ENCODE data around the gene MAPK10. TPM values are rescaled to one million over a fixed set of nuclear protein-coding genes. Genes with fewer than 3 reads are reported as not detected.

The MAPK10 gene
- total and polyA plus RNA-seq, 4 experiments from 2014 or later = 0.48 to 0.49 TPM; not detected in 2

- CTCF ChIA-PET (ENCODE audit: partially characterized antibody) = no interaction called here
- H3K36me3 Mint-ChIP-seq = no peaks in the 10 kb centered on the region
- Histone ChIP-seq H3K4me3 (ENCODE audit: low read length in 2 of 2) (no peak overlapping the region), H3K9me3 (ENCODE audit: control insufficient read depth in 1 of 2, low read length in 2 of 2) (no peaks in the 10 kb centered on the region), H3K27ac (ENCODE audit: low read depth, low read length) (no peak overlapping the region), H3K36me3 (ENCODE audit: insufficient read depth, low read length) (no peaks in the 10 kb centered on the region), H3K4me1 (ENCODE audit: insufficient read depth, low read length) (no peaks in the 10 kb centered on the region), H3K27me3 (ENCODE audit: insufficient read depth, low read length) (no peaks in the 10 kb centered on the region)
- no peak overlapping the region for H3K4me3 Mint-ChIP-seq
- H3K27ac Mint-ChIP-seq = no peak overlapping the region
- intact Hi-C loops (cut with micrococcal nuclease) = no loop called here
- POLR2A ChIA-PET (ENCODE audit: partially characterized antibody) = no interaction called here
- no peaks in the 10 kb centered on the region for H3K4me1 Mint-ChIP-seq
- no peaks in the 10 kb centered on the region for H3K27me3 Mint-ChIP-seq
- peaks cover 0 to 2% (median 0%) of the 10 kb centered on the region in 8 donors for H3K9me3 Mint-ChIP-seq
- no peak for DNase-seq
These were observed 366.2 kb downstream of the MAPK10 start for GRCh38 chr4:85993641-85994040.

- ChIA-PET CTCF (ENCODE audit: partially characterized antibody) (no interaction called here), POLR2A (ENCODE audit: partially characterized antibody) (no interaction called here)
- Mint-ChIP-seq H3K9me3 (peaks cover 0 to 4% (median 0%) of the 10 kb centered on the region in 8 donors), H3K4me1 (no peaks in the 10 kb centered on the region), H3K36me3 (no peaks in the 10 kb centered on the region), H3K27ac (no peak overlapping the region), H3K27me3 (peaks cover 0 to 4% of the 10 kb centered on the region in 2 donors), H3K4me3 (no peak overlapping the region)
- Histone ChIP-seq H3K36me3 (ENCODE audit: insufficient read depth, low read length) (no peaks in the 10 kb centered on the region), H3K9me3 (ENCODE audit: control insufficient read depth in 1 of 2, low read length in 2 of 2) (no peaks in the 10 kb centered on the region), H3K27ac (ENCODE audit: low read depth, low read length) (no peak overlapping the region), H3K4me1 (ENCODE audit: insufficient read depth, low read length) (no peaks in the 10 kb centered on the region), H3K27me3 (ENCODE audit: insufficient read depth, low read length) (no peaks in the 10 kb centered on the region), H3K4me3 (ENCODE audit: low read length in 2 of 2) (no peak overlapping the region)
- no peak for DNase-seq
- intact Hi-C loops (cut with micrococcal nuclease) = no loop called here
These were observed 373.6 kb downstream of the MAPK10 start for GRCh38 chr4:85986266-85986665.

- Histone ChIP-seq H3K27ac (ENCODE audit: low read depth, low read length) (no peak overlapping the region), H3K9me3 (ENCODE audit: control insufficient read depth in 1 of 2, low read length in 2 of 2) (no peaks in the 10 kb centered on the region), H3K36me3 (ENCODE audit: insufficient read depth, low read length) (no peaks in the 10 kb centered on the region), H3K4me1 (ENCODE audit: insufficient read depth, low read length) (no peaks in the 10 kb centered on the region), H3K27me3 (ENCODE audit: insufficient read depth, low read length) (no peaks in the 10 kb centered on the region), H3K4me3 (ENCODE audit: low read length in 2 of 2) (no peak overlapping the region)
- Mint-ChIP-seq H3K27ac (no peak overlapping the region), H3K4me3 (no peak overlapping the region), H3K9me3 (peaks cover 0 to 5% (median 0%) of the 10 kb centered on the region in 8 donors), H3K36me3 (no peaks in the 10 kb centered on the region), H3K27me3 (peaks cover 0 to 6% of the 10 kb centered on the region in 2 donors), H3K4me1 (no peaks in the 10 kb centered on the region)
- intact Hi-C loops (cut with micrococcal nuclease) = no loop called here
- POLR2A ChIA-PET (ENCODE audit: partially characterized antibody) = no interaction called here
- no peak for DNase-seq
- CTCF ChIA-PET (ENCODE audit: partially characterized antibody) = no interaction called here
These were observed 380.6 kb downstream of the MAPK10 start for GRCh38 chr4:85979276-85979675.

- H3K9me3 ChIP-seq (ENCODE audit: control insufficient read depth in 1 of 2, low read length in 2 of 2) = no peaks in the 10 kb centered on the region
- ChIA-PET CTCF (ENCODE audit: partially characterized antibody) (no interaction called here), POLR2A (ENCODE audit: partially characterized antibody) (no interaction called here)
- Mint-ChIP-seq H3K36me3 (no peaks in the 10 kb centered on the region), H3K4me3 (no peak overlapping the region), H3K9me3 (peaks cover 0 to 2% (median 0%) of the 10 kb centered on the region in 8 donors), H3K4me1 (no peaks in the 10 kb centered on the region), H3K27me3 (no peaks in the 10 kb centered on the region), H3K27ac (no peak overlapping the region)
- no peak overlapping the region for H3K27ac ChIP-seq (ENCODE audit: low read depth, low read length)
- no peak for DNase-seq
- H3K4me3 ChIP-seq (ENCODE audit: low read length in 2 of 2) = no peak overlapping the region
- intact Hi-C loops (cut with micrococcal nuclease) = no loop called here
- no peaks in the 10 kb centered on the region for H3K36me3 ChIP-seq (ENCODE audit: insufficient read depth, low read length)
- H3K27me3 ChIP-seq (ENCODE audit: insufficient read depth, low read length) = no peaks in the 10 kb centered on the region
- no peaks in the 10 kb centered on the region for H3K4me1 ChIP-seq (ENCODE audit: insufficient read depth, low read length)
These were observed 389.3 kb downstream of the MAPK10 start for GRCh38 chr4:85970535-85970934.

- Mint-ChIP-seq H3K27me3 (no peaks in the 10 kb centered on the region), H3K27ac (no peak overlapping the region), H3K4me3 (no peak overlapping the region), H3K36me3 (no peaks in the 10 kb centered on the region), H3K9me3 (peaks cover 0 to 7% (median 0%) of the 10 kb centered on the region in 8 donors), H3K4me1 (no peaks in the 10 kb centered on the region)
- intact Hi-C loops (cut with micrococcal nuclease) = no loop called here
- CTCF ChIA-PET (ENCODE audit: partially characterized antibody) = no interaction called here
- Histone ChIP-seq H3K27me3 (ENCODE audit: insufficient read depth, low read length) (no peaks in the 10 kb centered on the region), H3K27ac (ENCODE audit: low read depth, low read length) (no peak overlapping the region), H3K36me3 (ENCODE audit: insufficient read depth, low read length) (no peaks in the 10 kb centered on the region), H3K4me3 (ENCODE audit: low read length in 2 of 2) (no peak overlapping the region), H3K4me1 (ENCODE audit: insufficient read depth, low read length) (no peaks in the 10 kb centered on the region), H3K9me3 (ENCODE audit: control insufficient read depth in 1 of 2, low read length in 2 of 2) (no peaks in the 10 kb centered on the region)
- no peak for DNase-seq
- POLR2A ChIA-PET (ENCODE audit: partially characterized antibody) = no interaction called here
These were observed 390.7 kb downstream of the MAPK10 start for GRCh38 chr4:85968945-85969819.

GRCh38 chr4:85967872-85968271 lies 392.0 kb downstream of the MAPK10 start:
- no peaks in the 10 kb centered on the region for H3K9me3 ChIP-seq (ENCODE audit: control insufficient read depth in 1 of 2, low read length in 2 of 2)
- Mint-ChIP-seq H3K27ac (no peak overlapping the region), H3K36me3 (no peaks in the 10 kb centered on the region), H3K4me1 (no peaks in the 10 kb centered on the region), H3K27me3 (no peaks in the 10 kb centered on the region), H3K4me3 (no peak overlapping the region), H3K9me3 (peaks cover 0 to 7% (median 0%) of the 10 kb centered on the region in 8 donors)
- DNase-seq = no peak
- no peaks in the 10 kb centered on the region for H3K36me3 ChIP-seq (ENCODE audit: insufficient read depth, low read length)
- POLR2A ChIA-PET (ENCODE audit: partially characterized antibody) = no interaction called here
- no peak overlapping the region for H3K27ac ChIP-seq (ENCODE audit: low read depth, low read length)
- no peak overlapping the region for H3K4me3 ChIP-seq (ENCODE audit: low read length in 2 of 2)
- CTCF ChIA-PET (ENCODE audit: partially characterized antibody) = no interaction called here
- intact Hi-C loops (cut with micrococcal nuclease) = no loop called here
- no peaks in the 10 kb centered on the region for H3K4me1 ChIP-seq (ENCODE audit: insufficient read depth, low read length)
- H3K27me3 ChIP-seq (ENCODE audit: insufficient read depth, low read length) = no peaks in the 10 kb centered on the region

- Histone ChIP-seq H3K27me3 (ENCODE audit: insufficient read depth, low read length) (no peaks in the 10 kb centered on the region), H3K4me3 (ENCODE audit: low read length in 2 of 2) (no peak overlapping the region), H3K27ac (ENCODE audit: low read depth, low read length) (no peak overlapping the region), H3K4me1 (ENCODE audit: insufficient read depth, low read length) (no peaks in the 10 kb centered on the region), H3K9me3 (ENCODE audit: control insufficient read depth in 1 of 2, low read length in 2 of 2) (no peaks in the 10 kb centered on the region), H3K36me3 (ENCODE audit: insufficient read depth, low read length) (no peaks in the 10 kb centered on the region)
- POLR2A ChIA-PET (ENCODE audit: partially characterized antibody) = no interaction called here
- no peaks in the 10 kb centered on the region for H3K4me1 Mint-ChIP-seq
- no peak for DNase-seq
- intact Hi-C loops (cut with micrococcal nuclease) = no loop called here
- no peak overlapping the region for H3K27ac Mint-ChIP-seq
- H3K4me3 Mint-ChIP-seq = no peak overlapping the region
- no peaks in the 10 kb centered on the region for H3K27me3 Mint-ChIP-seq
- peaks cover 0 to 7% (median 0%) of the 10 kb centered on the region in 8 donors for H3K9me3 Mint-ChIP-seq
- H3K36me3 Mint-ChIP-seq = no peaks in the 10 kb centered on the region
- CTCF ChIA-PET (ENCODE audit: partially characterized antibody) = no interaction called here
These were observed 393.5 kb downstream of the MAPK10 start for GRCh38 chr4:85966373-85966772.
